Amniotic stem cell (primary cell): Measurements from ENCODE around the gene TCF21.
"Not testable (repeated sequence)": the region's sequence is repeated elsewhere in the genome, so short reads cannot be mapped to it uniquely, and the experiment has no call there.

Experiments
- DNase-seq: peaks from one replicate; lab custom pipeline; 2025; lab: John Stamatoyannopoulos, UW

The TCF21 gene

DNA sequence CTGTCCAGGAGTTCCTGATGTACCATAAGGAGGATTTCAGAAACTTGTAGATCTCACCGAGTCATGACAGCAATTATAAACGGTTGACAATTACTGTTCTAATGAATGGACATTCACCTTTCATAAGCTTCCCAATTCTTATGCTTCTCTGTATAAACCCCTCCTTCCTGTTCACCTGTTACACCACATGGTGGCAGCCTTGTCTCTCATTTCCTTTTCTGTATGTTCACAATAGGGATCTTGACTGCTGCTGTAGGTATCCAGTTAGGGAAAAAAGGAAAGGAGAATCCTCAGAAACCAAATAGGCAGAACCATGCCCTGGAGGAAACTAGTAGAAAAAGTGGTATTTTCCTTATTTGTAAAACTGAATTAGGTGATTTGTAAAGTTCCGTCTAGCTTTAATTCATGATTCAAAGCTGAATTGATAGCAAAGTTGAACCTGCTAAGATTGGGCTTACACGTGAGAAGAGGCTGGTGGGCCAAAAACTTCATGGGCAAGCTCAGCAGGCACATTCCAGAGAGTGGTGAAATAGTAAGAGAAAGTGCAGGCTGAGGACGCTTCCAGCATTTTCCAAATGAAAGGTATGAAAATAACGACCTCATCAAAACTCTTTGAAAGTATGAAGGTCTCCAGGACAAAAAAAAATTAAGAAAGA is 35.2 kb downstream of the TCF21 start:
- peak; percentile 45 for DNase-seq

DNA sequence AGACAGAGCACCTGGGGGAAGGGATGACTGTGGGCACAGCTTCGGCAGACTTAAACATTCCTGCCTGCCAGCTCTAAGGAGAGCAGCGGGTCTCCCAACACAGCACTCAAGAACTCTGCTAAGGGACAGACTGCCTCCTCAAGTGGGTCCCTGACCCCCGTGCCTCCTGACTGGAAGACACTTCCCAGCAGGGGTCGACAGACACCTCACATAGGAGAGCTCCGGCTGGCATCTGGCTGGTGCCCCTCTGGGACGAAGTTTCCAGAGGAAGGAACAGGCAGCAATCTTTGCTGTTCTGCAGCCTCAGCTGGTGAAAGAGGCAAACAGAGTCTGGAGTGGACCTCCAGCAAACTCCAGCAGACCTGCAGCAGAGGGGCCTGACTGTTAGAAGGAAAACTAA is 42.3 kb downstream of the TCF21 start:
- DNase-seq = not testable (repeated sequence)

DNA sequence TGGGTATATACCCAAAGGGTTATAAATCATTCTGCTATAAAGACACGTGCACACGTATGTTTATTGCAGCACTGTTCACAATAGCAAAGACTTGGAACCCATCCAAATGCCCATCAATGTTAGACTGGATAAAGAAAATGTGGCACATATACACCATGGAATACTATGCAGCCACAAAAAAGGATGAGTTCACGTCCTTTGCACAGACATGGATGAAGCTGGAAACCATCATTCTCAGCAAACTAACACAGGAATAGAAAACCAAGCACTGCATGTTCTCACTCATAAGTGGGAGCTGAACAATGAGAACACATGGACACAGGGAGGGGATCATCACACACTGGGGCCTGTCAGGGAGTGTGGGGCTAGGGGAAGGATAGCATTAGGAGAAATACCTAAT is 47.4 kb downstream of the TCF21 start:
- DNase-seq = not testable (repeated sequence)

DNA sequence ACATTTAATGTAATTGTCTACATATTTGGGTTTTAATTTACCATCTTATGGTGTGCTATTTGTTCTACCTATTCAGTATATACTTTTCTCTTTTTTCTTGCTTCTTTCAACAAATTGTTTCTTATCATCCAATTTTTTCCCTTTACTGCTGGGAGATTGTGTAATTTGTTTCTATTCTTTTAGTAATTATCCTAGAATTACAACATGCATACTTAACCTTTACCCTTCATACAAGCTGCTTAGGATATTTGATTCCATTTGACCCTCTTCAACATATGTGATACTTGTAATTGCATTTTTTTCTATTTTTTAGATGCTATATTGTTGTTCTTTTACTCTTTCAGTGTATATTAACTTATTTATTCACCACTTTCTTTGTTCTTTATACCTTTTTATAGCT is 49.0 kb downstream of the TCF21 start:
- no peak for DNase-seq

DNA sequence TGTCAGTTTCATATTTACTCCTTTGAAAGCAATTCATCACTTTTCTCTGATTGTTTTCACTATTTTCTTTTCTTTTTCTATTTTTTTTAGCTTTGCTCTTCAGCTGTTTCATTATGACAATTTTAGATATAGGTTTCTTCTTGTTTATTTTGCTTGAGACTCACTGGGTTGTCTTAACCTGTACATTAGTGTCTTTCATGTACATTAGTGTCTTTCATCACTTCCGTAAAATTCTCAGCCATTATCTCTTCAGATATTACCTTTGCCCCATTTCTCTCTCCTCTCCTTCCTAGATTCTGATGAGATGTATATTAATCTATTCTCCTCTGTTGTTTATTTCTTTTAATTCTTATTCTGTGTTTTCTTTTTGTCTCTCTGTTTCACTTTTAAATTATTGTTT is 49.6 kb downstream of the TCF21 start:
- no peak for DNase-seq

DNA sequence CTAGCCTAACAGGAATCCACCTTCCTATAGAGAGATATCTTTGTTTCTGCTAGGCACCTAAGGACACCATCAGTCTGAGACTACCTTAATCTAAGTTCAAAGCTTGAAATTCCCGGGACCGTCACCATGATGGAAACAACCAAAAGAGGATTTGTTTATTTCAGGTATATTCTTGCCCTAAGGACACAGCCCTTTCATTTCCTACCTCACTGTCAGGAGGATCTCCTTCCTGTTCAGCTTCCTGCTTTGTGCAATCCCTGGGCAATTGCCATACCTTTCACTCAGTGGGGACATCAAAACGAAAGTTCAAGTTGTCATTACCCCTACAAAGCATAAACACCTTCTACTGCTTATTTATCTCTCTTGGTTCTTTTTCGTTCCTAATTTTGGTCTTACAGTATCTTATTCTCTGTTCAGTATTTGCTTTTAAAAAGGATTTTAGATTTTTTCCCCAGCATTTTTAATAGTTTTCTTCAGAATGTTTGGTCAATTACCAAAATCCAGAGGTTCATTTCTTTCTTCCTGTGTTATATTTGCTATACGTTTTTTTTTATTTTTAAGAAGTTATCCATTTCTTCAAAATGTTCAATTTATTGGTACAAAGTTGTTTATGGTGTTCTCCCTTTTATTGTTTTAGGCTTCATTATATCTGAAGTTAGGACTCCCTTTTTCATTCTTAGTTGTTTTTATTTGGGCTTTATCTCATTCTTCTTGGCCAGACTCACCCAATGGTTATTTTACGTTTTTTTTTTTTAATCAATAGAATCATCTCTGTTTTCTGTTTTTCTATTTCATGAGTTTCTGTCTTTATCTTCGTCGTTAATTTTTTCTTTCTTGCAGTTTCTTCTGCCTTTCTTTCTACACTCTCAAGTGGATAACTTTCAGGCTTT is 51.1 kb downstream of the TCF21 start:
- DNase-seq = no peak
